Cardiac muscle cell (in vitro differentiated cells and primary cell): ENCODE data around the gene PIN1. TPM values are rescaled to one million over a fixed set of nuclear protein-coding genes. Genes with fewer than 3 reads are reported as not detected.
"Not testable (repeated sequence)": the region's sequence is repeated elsewhere in the genome, so short reads cannot be mapped to it uniquely, and the experiment has no call there.

Experiments
- DNase-seq, 2 donors: peaks; one replicate each; pipeline versions ENCODE4 v3.0.0 to v3.0.0-alpha.2; 2010 to 2017; ENCODE audit warnings: low read depth in 1 of 2, low spot score in 1 of 2
- H3K27ac ChIP-seq: fragments of 200-600 bp; sonication (generic); 2 replicates; pipeline ENCODE4 v1.5.1; 2016
- H3K27me3 ChIP-seq: fragments of 200-600 bp; sonication (generic); 2 replicates; pipeline ENCODE4 v1.6.0; 2016; ENCODE audit warnings: control low read depth
- H3K36me3 ChIP-seq: fragments of 200-600 bp; sonication (generic); 2 replicates; pipeline ENCODE4 v1.5.1; 2016; ENCODE audit warnings: control low read depth
- H3K4me1 ChIP-seq: fragments of 200-600 bp; sonication (generic); 2 replicates; pipeline ENCODE4 v1.8.1; 2017; ENCODE audit warnings: low read depth, mild to moderate bottlenecking, mixed run types
- H3K4me3 ChIP-seq: fragments of 200-600 bp; sonication (generic); 2 replicates; pipeline ENCODE4 v1.5.1; 2016; ENCODE audit warnings: mild to moderate bottlenecking
- H3K9me3 ChIP-seq: fragments of 200-600 bp; sonication (generic); 2 replicates; pipeline ENCODE4 v1.5.1; 2017; ENCODE audit warnings: low read depth, mild to moderate bottlenecking, control low read depth
- polyA plus RNA-seq: library from polyadenylated mRNA; unstranded; fragments of >200 nt; fragmentation: Nextera tagmentation; extraction: Ambion mirVana; gene quantifications from 2 replicates; pipeline ENCODE4 v1.2.1, GENCODE V29; 2016
- total RNA-seq: library from RNA; depleted of rRNA; stranded (reverse); fragments of >200 nt; gene quantifications from 2 replicates; pipeline ENCODE4 v1.2.3, GENCODE V29; 2016
- TF ChIP-seq, protein P1 (sequence below): IDR thresholded peaks from 2 replicates; pipeline ENCODE4 v1.5.1; 2012; ENCODE audit warnings: low read depth, mild to moderate bottlenecking, low read length

PIN1 gene
- 221 and 282 TPM in 2 replicates for total RNA-seq
- 270 and 309 TPM in 2 replicates for polyA plus RNA-seq

DNA sequence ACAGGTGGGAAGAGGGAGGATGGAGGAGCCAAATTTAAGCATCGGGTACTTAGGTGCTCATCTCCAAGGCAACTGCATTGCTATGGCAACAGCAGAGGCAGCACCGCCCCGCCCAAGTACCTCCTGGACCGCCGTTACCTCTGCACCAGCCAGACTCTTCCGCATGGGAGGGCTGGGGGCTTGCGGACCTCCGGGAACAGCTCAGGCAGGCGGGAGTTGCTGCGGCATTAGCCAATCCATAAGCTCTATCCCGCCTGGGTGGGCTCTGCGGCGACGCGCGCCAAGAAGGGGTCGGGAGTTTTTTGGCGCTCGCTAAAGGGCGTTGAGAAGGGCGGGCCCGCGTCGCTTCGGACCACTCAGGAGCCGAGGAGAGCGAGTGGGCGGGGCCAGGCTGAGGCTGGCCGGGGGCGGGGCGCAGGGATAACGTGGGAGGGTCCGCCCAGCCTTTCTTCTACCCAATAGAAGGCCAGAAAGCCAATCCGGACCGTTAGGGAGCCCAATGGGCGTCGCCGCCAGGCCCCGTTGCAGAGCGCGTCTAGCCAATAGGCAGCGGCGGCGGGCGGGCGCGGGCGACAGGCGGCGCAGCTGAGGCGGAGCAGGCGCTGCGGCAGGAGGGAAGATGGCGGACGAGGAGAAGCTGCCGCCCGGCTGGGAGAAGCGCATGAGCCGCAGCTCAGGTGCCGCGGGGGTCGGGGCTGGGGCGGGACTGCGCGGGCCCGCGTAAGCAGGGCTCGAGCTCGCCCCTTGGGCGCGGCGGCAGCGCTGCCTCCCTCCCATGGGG is at the start of gene PIN1:
Gene PIN1 (plus strand): TSS at position 593 of the 781 bp plus-strand sequence. CDS start 27 bp downstream, at position 620.
- Histone ChIP-seq H3K9me3 (no peaks in the 10 kb centered on the region), H3K4me3 (peak within 1 kb of the TSS; percentile 86), H3K4me1 (no peaks in the 10 kb centered on the region), H3K27me3 (no peaks in the 10 kb centered on the region), H3K27ac (no peak within 1 kb of the TSS), H3K36me3 (peaks cover 9% of the 10 kb centered on the region)
- peak; percentile 99 to 100 for DNase-seq
- TF ChIP-seq, protein P1, sequence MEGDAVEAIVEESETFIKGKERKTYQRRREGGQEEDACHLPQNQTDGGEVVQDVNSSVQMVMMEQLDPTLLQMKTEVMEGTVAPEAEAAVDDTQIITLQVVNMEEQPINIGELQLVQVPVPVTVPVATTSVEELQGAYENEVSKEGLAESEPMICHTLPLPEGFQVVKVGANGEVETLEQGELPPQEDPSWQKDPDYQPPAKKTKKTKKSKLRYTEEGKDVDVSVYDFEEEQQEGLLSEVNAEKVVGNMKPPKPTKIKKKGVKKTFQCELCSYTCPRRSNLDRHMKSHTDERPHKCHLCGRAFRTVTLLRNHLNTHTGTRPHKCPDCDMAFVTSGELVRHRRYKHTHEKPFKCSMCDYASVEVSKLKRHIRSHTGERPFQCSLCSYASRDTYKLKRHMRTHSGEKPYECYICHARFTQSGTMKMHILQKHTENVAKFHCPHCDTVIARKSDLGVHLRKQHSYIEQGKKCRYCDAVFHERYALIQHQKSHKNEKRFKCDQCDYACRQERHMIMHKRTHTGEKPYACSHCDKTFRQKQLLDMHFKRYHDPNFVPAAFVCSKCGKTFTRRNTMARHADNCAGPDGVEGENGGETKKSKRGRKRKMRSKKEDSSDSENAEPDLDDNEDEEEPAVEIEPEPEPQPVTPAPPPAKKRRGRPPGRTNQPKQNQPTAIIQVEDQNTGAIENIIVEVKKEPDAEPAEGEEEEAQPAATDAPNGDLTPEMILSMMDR: peak; percentile 59

DNA sequence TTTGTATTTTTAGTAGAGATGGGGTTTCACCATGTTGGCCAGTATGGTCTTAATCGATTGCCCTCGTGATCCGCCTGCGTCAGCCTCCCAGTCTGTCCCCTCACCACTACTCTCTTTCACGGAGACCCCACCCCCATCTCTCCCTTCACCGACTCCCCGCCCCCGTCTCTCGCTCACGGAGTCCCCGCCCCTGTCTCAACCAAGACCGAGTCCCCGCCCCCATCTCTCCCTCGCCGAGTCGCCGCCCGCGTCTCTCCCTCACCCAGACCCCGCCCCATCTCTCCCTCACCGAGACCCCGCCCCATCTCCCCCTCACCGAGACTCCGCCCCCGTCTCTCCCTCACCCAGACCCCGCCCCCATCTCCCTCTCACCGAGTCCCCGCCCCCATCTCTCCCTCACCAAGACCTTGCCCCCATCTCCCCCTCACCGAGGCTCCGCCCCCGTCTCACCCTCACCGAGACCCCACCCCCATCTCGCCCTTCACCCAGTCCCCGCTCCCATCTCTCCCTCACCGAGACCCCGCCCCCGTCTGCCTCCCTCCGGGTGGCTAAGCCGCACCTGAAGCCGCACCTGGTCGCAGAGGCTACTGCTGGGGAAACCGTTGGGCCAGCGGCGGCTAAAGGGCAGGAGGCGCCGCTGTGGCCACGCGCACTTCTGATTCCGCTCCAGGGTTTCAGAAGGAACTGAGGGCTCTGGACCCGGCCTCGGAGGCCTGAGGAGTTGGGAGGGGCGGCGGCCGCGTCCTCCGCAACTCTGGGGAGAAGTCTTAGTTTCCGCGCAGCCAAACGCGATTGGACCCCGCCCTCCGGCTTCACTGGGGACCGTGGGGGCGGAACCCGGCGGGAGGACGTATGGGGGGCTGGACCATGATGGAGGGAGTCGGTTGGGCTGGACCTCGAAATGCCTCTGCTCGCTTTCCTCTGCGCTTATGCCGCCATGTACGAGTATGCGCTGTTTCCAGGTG is 49.5 kb upstream of the PIN1 start:
- H3K4me3 ChIP-seq: peak overlapping the region; percentile 77
- TF ChIP-seq, protein P1: no peak
- H3K4me1 ChIP-seq: peaks cover 36% of the 10 kb centered on the region
- no peaks in the 10 kb centered on the region for H3K36me3 ChIP-seq
- H3K27ac ChIP-seq: peak overlapping the region; percentile 88
- H3K27me3 ChIP-seq: no peaks in the 10 kb centered on the region
- H3K9me3 ChIP-seq: no peaks in the 10 kb centered on the region
- DNase-seq: peak; percentile 98 to 100

DNA sequence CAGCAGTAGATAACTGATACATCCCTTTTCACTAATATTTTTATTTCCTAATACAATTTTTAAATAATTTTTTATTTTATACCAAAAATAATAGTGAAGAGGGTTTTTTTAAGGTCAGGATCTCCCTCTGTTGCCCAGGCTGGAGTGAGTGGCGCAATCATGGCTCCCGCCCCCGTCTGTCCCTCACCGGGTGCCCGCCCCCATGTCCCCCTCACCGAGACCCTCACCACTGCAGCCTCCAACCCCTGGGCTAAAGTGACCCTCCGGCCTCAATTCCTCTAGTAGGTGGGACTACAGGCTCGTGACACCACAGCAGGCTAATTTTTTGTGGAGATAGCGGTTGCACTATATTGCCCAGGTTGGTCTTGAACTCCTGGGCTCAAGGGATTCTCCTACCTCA is 48.8 kb upstream of the PIN1 start:
- Histone ChIP-seq H3K27me3 (no peaks in the 10 kb centered on the region), H3K36me3 (no peaks in the 10 kb centered on the region), H3K4me3 (peak overlapping the region; percentile 77), H3K4me1 (peaks cover 43% of the 10 kb centered on the region), H3K9me3 (no peaks in the 10 kb centered on the region), H3K27ac (peak overlapping the region; percentile 88)
- TF ChIP-seq, protein P1: no peak
- no peak for DNase-seq

DNA sequence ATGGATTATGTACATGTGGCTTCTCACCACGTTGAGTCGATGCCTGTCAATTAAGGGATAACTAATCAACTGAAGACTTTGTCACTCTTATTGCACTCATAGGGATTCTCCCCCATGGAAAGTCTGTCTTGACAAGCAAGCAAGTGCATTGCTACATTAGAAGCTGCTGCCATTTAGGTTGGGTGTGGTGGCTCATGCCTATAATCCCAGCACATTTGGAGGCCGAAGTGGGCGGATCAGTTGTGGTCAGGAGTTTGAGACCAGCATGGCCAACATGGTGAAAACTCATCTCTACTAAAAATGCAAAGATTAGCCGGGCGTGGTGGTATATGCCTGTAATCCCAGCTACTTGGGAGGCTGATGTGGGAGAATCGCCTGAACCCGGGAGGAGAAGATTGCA is 48.3 kb upstream of the PIN1 start:
- Histone ChIP-seq H3K4me3 (no peak overlapping the region), H3K27me3 (no peaks in the 10 kb centered on the region), H3K4me1 (peaks cover 44% of the 10 kb centered on the region), H3K36me3 (no peaks in the 10 kb centered on the region), H3K27ac (peak overlapping the region; percentile 88), H3K9me3 (no peaks in the 10 kb centered on the region)
- DNase-seq: no peak
- TF ChIP-seq, protein P1: no peak

DNA sequence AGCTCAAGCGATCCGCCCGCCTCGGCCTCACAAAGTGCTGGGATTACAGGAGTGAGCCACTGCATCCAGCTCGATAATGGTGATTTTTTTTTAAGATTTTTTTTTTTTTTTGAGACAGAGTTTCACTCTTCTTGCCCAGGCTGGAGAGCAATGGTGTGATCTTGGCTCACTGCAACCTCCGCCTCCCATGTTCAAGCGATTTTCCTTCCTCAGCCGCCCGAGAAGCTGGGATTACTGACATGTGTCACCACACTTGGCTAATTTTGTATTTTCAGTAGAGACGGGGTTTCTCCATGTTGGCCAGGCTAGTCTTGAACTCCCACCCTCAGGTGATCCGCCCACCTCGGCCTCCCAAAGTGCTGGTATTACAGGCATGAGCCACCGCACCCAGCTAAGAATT is 46.5 kb upstream of the PIN1 start:
- Histone ChIP-seq H3K27ac (peak overlapping the region; percentile 94), H3K4me1 (peaks cover 42% of the 10 kb centered on the region)
- not testable (repeated sequence) for H3K27me3 ChIP-seq, H3K9me3 ChIP-seq, DNase-seq, H3K36me3 ChIP-seq, H3K4me3 ChIP-seq

DNA sequence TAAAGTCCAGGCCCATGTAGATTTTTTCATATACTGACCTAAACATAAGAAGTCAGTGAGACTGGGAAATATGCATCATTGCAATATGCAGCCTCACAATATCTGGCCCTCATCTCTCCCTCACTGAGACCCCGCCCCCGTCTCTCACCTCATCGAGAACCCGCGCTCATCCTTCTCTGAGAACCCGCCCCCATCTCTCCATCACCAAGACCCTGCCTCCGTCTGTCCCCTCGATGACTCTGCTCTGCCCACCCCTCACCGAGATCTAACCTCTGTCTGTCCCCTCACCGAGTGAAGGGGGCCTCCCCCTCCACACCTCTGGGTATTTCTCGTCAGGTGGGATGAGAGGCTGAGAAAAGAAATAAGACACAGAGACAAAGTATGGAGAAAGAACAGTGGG is 46.1 kb upstream of the PIN1 start:
- Histone ChIP-seq H3K27ac (peak overlapping the region; percentile 94), H3K4me3 (no peak overlapping the region), H3K9me3 (no peaks in the 10 kb centered on the region), H3K36me3 (no peaks in the 10 kb centered on the region), H3K27me3 (no peaks in the 10 kb centered on the region), H3K4me1 (peaks cover 40% of the 10 kb centered on the region)
- DNase-seq: no peak
- TF ChIP-seq, protein P1: no peak

DNA sequence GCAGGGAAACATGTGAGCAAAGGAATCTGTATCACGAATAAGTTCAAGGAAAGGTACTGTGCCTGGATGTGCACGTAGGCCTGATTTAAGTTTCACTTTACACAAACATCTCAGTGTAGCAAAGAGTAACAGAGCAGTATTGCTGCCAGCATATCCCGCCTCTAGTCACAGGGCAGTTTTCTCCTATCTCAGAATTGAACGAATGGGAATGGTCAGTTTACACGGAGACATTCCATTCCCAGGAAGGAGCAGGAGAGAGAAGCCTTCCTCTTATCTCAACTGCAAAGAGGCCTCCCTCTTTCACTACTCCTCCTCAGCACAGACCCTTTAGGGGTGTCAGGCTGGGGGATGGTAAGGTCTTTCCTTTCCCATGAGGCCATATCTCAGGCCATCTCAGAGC is 45.5 kb upstream of the PIN1 start:
- DNase-seq: peak; percentile 62 to 74
- H3K4me3 ChIP-seq, H3K9me3 ChIP-seq, H3K27me3 ChIP-seq, H3K36me3 ChIP-seq: not testable (repeated sequence)
- Histone ChIP-seq H3K27ac (peak overlapping the region; percentile 94), H3K4me1 (peaks cover 36% of the 10 kb centered on the region)

DNA sequence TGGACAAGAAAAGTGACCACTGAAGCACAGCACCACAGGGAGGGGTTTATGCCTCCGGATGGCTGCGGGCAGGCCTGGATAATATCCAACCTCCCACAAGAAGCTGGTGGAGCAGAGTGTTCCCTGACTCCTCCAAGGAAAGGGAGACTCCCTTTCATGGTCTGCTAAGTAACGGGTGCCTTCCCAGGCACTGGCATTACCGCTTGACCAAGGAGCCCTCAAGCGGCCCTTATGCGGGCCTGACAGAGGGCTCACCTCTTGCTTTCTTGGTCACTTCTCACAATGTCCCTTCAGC is 44.1 kb upstream of the PIN1 start:
- not testable (repeated sequence) for H3K27me3 ChIP-seq, H3K36me3 ChIP-seq, H3K9me3 ChIP-seq
- Histone ChIP-seq H3K4me3 (peak overlapping the region; percentile 21), H3K4me1 (peaks cover 32% of the 10 kb centered on the region), H3K27ac (peak overlapping the region; percentile 94)
- DNase-seq: peak in 1 of 2 donors; percentile 65
